Gastroesophageal sphincter (tissue), 4 donors: ENCODE results near the gene EML5. TPM values are rescaled to one million over a fixed set of nuclear protein-coding genes. Genes with fewer than 3 reads are reported as not detected.

Experiments used
- ATAC-seq: fragments of 150-250 bp; one replicate; pipeline ENCODE4 v1.9.1; 2016; ENCODE audit warnings: mild to moderate bottlenecking, moderate library complexity
- H3K27ac ChIP-seq, 4 donors: fragments of 200-600 bp; sonication (generic) in 3 of 4; 1 replicate in 3 of 4; 2 replicates in 1 of 4; pipeline ENCODE4 v1.5.1; 2016 to 2019
- H3K27me3 ChIP-seq: fragments of 200-600 bp; sonication (generic); one replicate; pipeline ENCODE4 v1.5.1; 2019
- H3K36me3 ChIP-seq, 2 donors: fragments of 200-600 bp; sonication (generic); one replicate each; pipeline ENCODE4 v1.5.1; 2019; ENCODE audit warnings: control low read depth in 1 of 2
- H3K4me1 ChIP-seq, 3 donors: fragments of 200-600 bp; sonication (generic); 1 replicate in 2 of 3; 2 replicates in 1 of 3; pipeline ENCODE4 v1.5.1; 2016 to 2019; ENCODE audit warnings: control low read depth in 2 of 3
- H3K4me3 ChIP-seq, 2 donors: fragments of 200-600 bp; sonication (generic); one replicate each; pipeline ENCODE4 v1.5.1; 2019; ENCODE audit warnings: mild to moderate bottlenecking in 1 of 2, moderate library complexity in 1 of 2
- H3K9me3 ChIP-seq, 3 donors: fragments of 200-600 bp; sonication (generic); one replicate each; pipeline ENCODE4 v1.5.1; 2017 to 2019; ENCODE audit warnings: control low read depth in 2 of 3
- CTCF ChIP-seq, 4 experiments: fragments of 200-600 bp in 2 of 4; fragments of 450-650 bp in 2 of 4; sonication (generic) in 1 of 4; IDR thresholded peaks; one replicate each; pipeline ENCODE4 v1.5.1; 2017 to 2019; ENCODE audit warnings: antibody characterized with exemption in 4 of 4, mild to moderate bottlenecking in 2 of 4, moderate library complexity in 2 of 4
- EP300 ChIP-seq: sonication (generic); formaldehyde crosslinking; IDR thresholded peaks from one replicate; pipeline ENCODE4 v1.6.1; 2017; ENCODE audit warnings: antibody characterized with exemption, mild to moderate bottlenecking
- POLR2A ChIP-seq, 2 donors: fragments of 450-650 bp; IDR thresholded peaks; one replicate each; pipeline ENCODE4 v1.6.1; 2017; ENCODE audit warnings: antibody characterized with exemption in 2 of 2, mild to moderate bottlenecking in 2 of 2, moderate library complexity in 1 of 2
- POLR2AphosphoS5 ChIP-seq: sonication (generic); formaldehyde crosslinking; IDR thresholded peaks from one replicate; pipeline ENCODE4 v1.6.1; 2017; ENCODE audit warnings: antibody characterized with exemption
- WGBS, 2 donors: methylation state at CpG; one replicate each; pipeline ENCODE4 v1.1.5; 2018; ENCODE audit warnings: low coverage in 1 of 2; 5-methylcytosine and 5-hydroxymethylcytosine counted together
- total RNA-seq, 4 donors: library from RNA; depleted of rRNA; stranded (reverse); fragments of >200 nt; gene quantifications; one replicate each; pipeline ENCODE4 v1.1.0, GENCODE V29; 2016

EML5 gene
- total RNA-seq, 4 donors from 2014 or later, result 3.9 to 6.7 (median 4.5) TPM

DNA sequence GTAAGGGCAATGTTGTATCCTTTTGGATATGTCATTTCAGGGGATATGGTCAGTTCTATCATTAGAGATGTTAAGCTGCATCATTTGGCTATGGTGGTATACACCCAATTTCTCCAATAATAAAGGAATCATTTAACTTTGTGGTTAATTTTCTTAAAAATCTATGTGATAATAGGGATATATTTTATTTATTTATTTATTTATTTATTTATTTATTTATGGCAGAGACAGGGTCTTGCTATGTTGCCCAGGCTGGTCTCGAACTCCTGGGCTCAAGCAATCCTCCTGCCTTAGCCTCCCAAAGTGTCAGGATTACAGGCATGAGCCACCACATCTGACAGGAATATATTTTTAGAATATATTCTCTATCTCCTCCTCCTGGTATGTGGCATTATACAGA lies 85.7 kb downstream of the EML5 start:
- Histone ChIP-seq H3K4me1 (no peaks in the 10 kb centered on the region), H3K4me3 (no peak overlapping the region), H3K27ac (no peak overlapping the region), H3K36me3 (peaks cover 0 to 10% of the 10 kb centered on the region in 2 donors), H3K27me3 (no peaks in the 10 kb centered on the region), H3K9me3 (no peaks in the 10 kb centered on the region)
- 88 to 100% methylated on average over 1 of the region's 1 CpG for WGBS, 2 donors
- TF ChIP-seq POLR2AphosphoS5, result no peak
- TF ChIP-seq POLR2A (IDR thresholded peaks at IDR 0.05), result no peak
- TF ChIP-seq EP300, result no peak
- TF ChIP-seq CTCF (IDR thresholded peaks at IDR 0.05), result no peak
- ATAC-seq, result no peak

- ATAC-seq, result no peak
- H3K9me3 ChIP-seq, result no peaks in the 10 kb centered on the region
- TF ChIP-seq POLR2AphosphoS5 (no peak), CTCF (IDR thresholded peaks at IDR 0.05) (no peak), POLR2A (IDR thresholded peaks at IDR 0.05) (no peak), EP300 (no peak)
These were observed 86.3 kb downstream of the EML5 start for GRCh38 chr14:88706425-88706824.

DNA sequence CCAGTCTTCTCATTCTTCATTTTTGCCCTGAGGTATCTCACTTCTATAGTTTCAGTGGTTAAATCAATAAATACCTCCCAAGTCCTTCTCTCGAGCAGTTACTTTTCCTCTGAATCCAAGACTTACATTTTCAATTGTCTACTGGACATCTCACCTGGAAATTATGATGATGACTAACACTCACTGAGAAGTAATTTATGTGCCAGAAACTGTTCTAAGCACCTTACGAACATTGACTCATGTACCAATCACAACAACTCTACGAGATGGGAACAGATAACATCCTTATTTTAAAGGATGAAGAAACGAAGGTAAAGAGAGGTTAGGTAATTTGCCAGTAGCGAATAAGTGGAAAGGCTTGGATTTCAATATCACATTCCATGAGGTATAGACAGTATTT lies 94.1 kb downstream of the EML5 start:
- Histone ChIP-seq H3K9me3 (no peaks in the 10 kb centered on the region), H3K4me3 (no peak overlapping the region), H3K36me3 (no peaks in the 10 kb centered on the region), H3K4me1 (no peaks in the 10 kb centered on the region), H3K27me3 (no peaks in the 10 kb centered on the region), H3K27ac (no peak overlapping the region)
- no peak for ATAC-seq
- TF ChIP-seq CTCF (IDR thresholded peaks at IDR 0.05), result no peak
- TF ChIP-seq EP300, result no peak
- TF ChIP-seq POLR2A (IDR thresholded peaks at IDR 0.05), result no peak
- TF ChIP-seq POLR2AphosphoS5, result no peak
- 80 to 83% methylated on average over 4 to 5 of the region's 5 CpGs for WGBS, 2 donors

More at GRCh38 chr14:88706425-88706824, 86.3 kb downstream of the EML5 start:
- H3K27me3 ChIP-seq, result no peaks in the 10 kb centered on the region
- no peak overlapping the region for H3K27ac ChIP-seq
- H3K4me1 ChIP-seq, result no peaks in the 10 kb centered on the region
- H3K4me3 ChIP-seq, result no peak overlapping the region
- H3K36me3 ChIP-seq, result peaks cover 0 to 10% of the 10 kb centered on the region in 2 donors

- Histone ChIP-seq H3K4me3 (no peak overlapping the region), H3K27ac (no peak overlapping the region), H3K9me3 (no peaks in the 10 kb centered on the region), H3K36me3 (no peaks in the 10 kb centered on the region), H3K4me1 (no peaks in the 10 kb centered on the region), H3K27me3 (no peaks in the 10 kb centered on the region)
- ATAC-seq, result no peak
- 58 to 59% methylated on average over 2 to 3 of the region's 3 CpGs for WGBS, 2 donors
- no peak for TF ChIP-seq EP300
- TF ChIP-seq CTCF (IDR thresholded peaks at IDR 0.05), result no peak
- no peak for TF ChIP-seq POLR2A (IDR thresholded peaks at IDR 0.05)
- no peak for TF ChIP-seq POLR2AphosphoS5
These were observed 96.9 kb downstream of the EML5 start for GRCh38 chr14:88695870-88696269.

DNA sequence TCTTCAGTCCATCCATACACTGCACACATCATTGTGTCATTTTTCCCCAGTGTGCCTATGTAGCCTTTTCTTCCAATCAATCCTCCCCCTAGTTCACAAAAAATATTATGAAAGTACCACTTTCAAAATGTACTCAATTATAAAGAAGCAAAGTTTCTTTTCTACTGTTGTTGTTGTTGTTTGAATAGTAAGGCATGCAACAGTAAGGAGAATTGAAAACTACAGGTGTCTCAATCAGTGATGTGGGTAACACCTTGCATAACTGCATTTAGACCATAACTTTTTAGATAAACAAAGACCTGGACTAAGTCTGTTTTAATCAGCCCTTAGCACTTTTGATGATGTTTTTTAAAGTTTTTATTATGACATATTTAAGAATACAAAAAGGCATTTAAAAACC lies 104.4 kb downstream of the EML5 start:
- no peak for ATAC-seq
- H3K36me3 ChIP-seq, result no peaks in the 10 kb centered on the region

More for the DNA sequence above, 104.4 kb downstream of the EML5 start:
- Histone ChIP-seq H3K27ac (no peak overlapping the region), H3K4me1 (no peaks in the 10 kb centered on the region), H3K4me3 (no peak overlapping the region), H3K9me3 (no peaks in the 10 kb centered on the region), H3K27me3 (no peaks in the 10 kb centered on the region)
- TF ChIP-seq CTCF (IDR thresholded peaks at IDR 0.05) (no peak), EP300 (no peak), POLR2AphosphoS5 (no peak), POLR2A (IDR thresholded peaks at IDR 0.05) (no peak)
